ENCODE data around the gene FAM171A1.

Gene FAM171A1

GRCh38 chr10:15180736-15181135, 190.4 kb downstream of the FAM171A1 start:
- no peaks in the 10 kb centered on the region for H3K27me3 ChIP-seq (ENCODE audit: control insufficient read depth in 1 of 2, insufficient read depth in 1 of 2, low read length in 2 of 2)
- no peaks in the 10 kb centered on the region for H3K4me1 ChIP-seq (ENCODE audit: control insufficient read depth, insufficient read depth, low read depth, low read length)
- WGBS = 73% methylated on average over 5 of the region's 5 CpGs
- no peak overlapping the region for H3K18ac ChIP-seq (ENCODE audit: low read depth in 1 of 2, low read length in 2 of 2)
- no peak overlapping the region for H2AK5ac ChIP-seq (ENCODE audit: low read length, severe bottlenecking)
- H3K79me1 ChIP-seq (replicated peaks; ENCODE audit: low read length, poor library complexity, severe bottlenecking) = no peaks in the 10 kb centered on the region
- H2AFZ ChIP-seq (ENCODE audit: low read depth, low read length) = no peak overlapping the region
- no peak overlapping the region for H2BK5ac ChIP-seq (ENCODE audit: low read depth, low read length, poor library complexity, severe bottlenecking)
- H3K4me3 ChIP-seq (ENCODE audit: insufficient read depth in 1 of 2, low read depth in 1 of 2, low read length in 2 of 2) = no peak overlapping the region
- H3K14ac ChIP-seq (ENCODE audit: low read length in 2 of 2) = no peak overlapping the region
- no peaks in the 10 kb centered on the region for H3K36me3 ChIP-seq (ENCODE audit: control insufficient read depth in 1 of 2, insufficient read depth in 2 of 2, low read depth in 1 of 2, low read length in 2 of 2)
- no peak overlapping the region for H3K9ac ChIP-seq (ENCODE audit: low read length)
- no peaks in the 10 kb centered on the region for H3K9me3 ChIP-seq (ENCODE audit: control insufficient read depth, low read length)
- DNase-seq = peak; percentile 77
- no peak overlapping the region for H4K91ac ChIP-seq (ENCODE audit: low read length)
- H3K23ac ChIP-seq (ENCODE audit: low read length in 2 of 2) = no peak overlapping the region
- no peak overlapping the region for H4K8ac ChIP-seq (ENCODE audit: low read length)
- no peak overlapping the region for H2BK12ac ChIP-seq (ENCODE audit: low read length in 2 of 2)
- no peak overlapping the region for H3K4ac ChIP-seq (ENCODE audit: low read depth in 1 of 2, low read length in 2 of 2)
- no peak overlapping the region for H2BK15ac ChIP-seq (ENCODE audit: low read depth, poor library complexity, severe bottlenecking)
- H2BK120ac ChIP-seq (ENCODE audit: low read depth, low read length) = no peak overlapping the region
- no peak overlapping the region for H3K4me2 ChIP-seq (ENCODE audit: low read length, poor library complexity, severe bottlenecking)
- H3K27ac ChIP-seq (ENCODE audit: low read length, poor library complexity, severe bottlenecking) = no peak overlapping the region

GRCh38 chr10:15176269-15176668, 194.8 kb downstream of the FAM171A1 start:
- Histone ChIP-seq H3K27me3 (ENCODE audit: control insufficient read depth in 1 of 2, insufficient read depth in 1 of 2, low read length in 2 of 2) (no peaks in the 10 kb centered on the region), H3K36me3 (ENCODE audit: control insufficient read depth in 1 of 2, insufficient read depth in 2 of 2, low read depth in 1 of 2, low read length in 2 of 2) (no peaks in the 10 kb centered on the region), H3K18ac (ENCODE audit: low read depth in 1 of 2, low read length in 2 of 2) (no peak overlapping the region), H3K4ac (ENCODE audit: low read depth in 1 of 2, low read length in 2 of 2) (no peak overlapping the region), H2BK15ac (ENCODE audit: low read depth, poor library complexity, severe bottlenecking) (no peak overlapping the region), H4K8ac (ENCODE audit: low read length) (no peak overlapping the region), H3K4me3 (ENCODE audit: insufficient read depth in 1 of 2, low read depth in 1 of 2, low read length in 2 of 2) (no peak overlapping the region), H3K14ac (ENCODE audit: low read length in 2 of 2) (no peak overlapping the region), H3K9ac (ENCODE audit: low read length) (no peak overlapping the region), H3K9me3 (ENCODE audit: control insufficient read depth, low read length) (no peaks in the 10 kb centered on the region), H2BK12ac (ENCODE audit: low read length in 2 of 2) (no peak overlapping the region), H4K91ac (ENCODE audit: low read length) (no peak overlapping the region), H2AFZ (ENCODE audit: low read depth, low read length) (no peak overlapping the region), H3K79me1 (replicated peaks; ENCODE audit: low read length, poor library complexity, severe bottlenecking) (no peaks in the 10 kb centered on the region), H2BK120ac (ENCODE audit: low read depth, low read length) (no peak overlapping the region), H2BK5ac (ENCODE audit: low read depth, low read length, poor library complexity, severe bottlenecking) (no peak overlapping the region), H3K27ac (ENCODE audit: low read length, poor library complexity, severe bottlenecking) (no peak overlapping the region), H3K4me2 (ENCODE audit: low read length, poor library complexity, severe bottlenecking) (no peak overlapping the region), H3K23ac (ENCODE audit: low read length in 2 of 2) (no peak overlapping the region), H3K4me1 (ENCODE audit: control insufficient read depth, insufficient read depth, low read depth, low read length) (no peaks in the 10 kb centered on the region), H2AK5ac (ENCODE audit: low read length, severe bottlenecking) (no peak overlapping the region)
- WGBS = 96% methylated on average over 3 of the region's 3 CpGs
- no peak for DNase-seq

DNA sequence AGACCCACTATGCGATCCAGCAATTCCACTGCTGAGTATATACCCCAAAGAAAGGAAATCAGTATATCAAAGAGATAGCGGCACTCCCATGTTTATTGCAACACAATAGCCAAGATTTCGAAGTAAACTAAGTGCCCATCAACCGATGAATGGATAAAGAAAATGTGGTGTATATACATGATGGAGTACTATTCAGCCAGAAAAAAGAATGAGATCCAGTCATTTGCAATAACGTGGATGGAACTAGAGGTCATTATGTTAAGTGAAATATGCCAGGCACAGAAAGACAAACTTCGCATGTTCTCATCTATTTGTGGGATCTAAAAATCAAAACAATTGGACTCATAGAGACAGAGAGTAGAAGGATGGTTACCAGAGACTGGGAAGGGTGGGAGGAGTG, 195.5 kb downstream of the FAM171A1 start:
- WGBS = 93% methylated on average over 6 of the region's 6 CpGs
- no peaks in the 10 kb centered on the region for H3K36me3 ChIP-seq (ENCODE audit: control insufficient read depth in 1 of 2, insufficient read depth in 2 of 2, low read depth in 1 of 2, low read length in 2 of 2)
- H2AK5ac ChIP-seq (ENCODE audit: low read length, severe bottlenecking) = no peak overlapping the region
- no peak overlapping the region for H4K8ac ChIP-seq (ENCODE audit: low read length)
- H3K79me1 ChIP-seq (replicated peaks; ENCODE audit: low read length, poor library complexity, severe bottlenecking) = no peaks in the 10 kb centered on the region
- no peak overlapping the region for H2BK15ac ChIP-seq (ENCODE audit: low read depth, poor library complexity, severe bottlenecking)
- no peak overlapping the region for H3K4me3 ChIP-seq (ENCODE audit: insufficient read depth in 1 of 2, low read depth in 1 of 2, low read length in 2 of 2)
- H3K18ac ChIP-seq (ENCODE audit: low read depth in 1 of 2, low read length in 2 of 2) = no peak overlapping the region
- H3K4me1 ChIP-seq (ENCODE audit: control insufficient read depth, insufficient read depth, low read depth, low read length) = peaks cover 2% of the 10 kb centered on the region
- H3K9me3 ChIP-seq (ENCODE audit: control insufficient read depth, low read length) = no peaks in the 10 kb centered on the region
- no peak overlapping the region for H2BK12ac ChIP-seq (ENCODE audit: low read length in 2 of 2)
- no peak for DNase-seq
- H3K27ac ChIP-seq (ENCODE audit: low read length, poor library complexity, severe bottlenecking) = no peak overlapping the region
- no peak overlapping the region for H2BK5ac ChIP-seq (ENCODE audit: low read depth, low read length, poor library complexity, severe bottlenecking)
- H2BK120ac ChIP-seq (ENCODE audit: low read depth, low read length) = no peak overlapping the region
- no peak overlapping the region for H3K4me2 ChIP-seq (ENCODE audit: low read length, poor library complexity, severe bottlenecking)
- H3K27me3 ChIP-seq (ENCODE audit: control insufficient read depth in 1 of 2, insufficient read depth in 1 of 2, low read length in 2 of 2) = no peaks in the 10 kb centered on the region
- H3K23ac ChIP-seq (ENCODE audit: low read length in 2 of 2) = no peak overlapping the region
- no peak overlapping the region for H3K14ac ChIP-seq (ENCODE audit: low read length in 2 of 2)
- H3K9ac ChIP-seq (ENCODE audit: low read length) = no peak overlapping the region
- no peak overlapping the region for H2AFZ ChIP-seq (ENCODE audit: low read depth, low read length)
- no peak overlapping the region for H3K4ac ChIP-seq (ENCODE audit: low read depth in 1 of 2, low read length in 2 of 2)
- H4K91ac ChIP-seq (ENCODE audit: low read length) = no peak overlapping the region

GRCh38 chr10:15172306-15172840, 198.7 kb downstream of the FAM171A1 start:
- Histone ChIP-seq H2BK5ac (ENCODE audit: low read depth, low read length, poor library complexity, severe bottlenecking) (no peak overlapping the region), H3K9ac (ENCODE audit: low read length) (no peak overlapping the region), H3K4me2 (ENCODE audit: low read length, poor library complexity, severe bottlenecking) (no peak overlapping the region), H3K18ac (ENCODE audit: low read depth in 1 of 2, low read length in 2 of 2) (no peak overlapping the region), H3K23ac (ENCODE audit: low read length in 2 of 2) (no peak overlapping the region), H3K27ac (ENCODE audit: low read length, poor library complexity, severe bottlenecking) (no peak overlapping the region), H3K36me3 (ENCODE audit: control insufficient read depth in 1 of 2, insufficient read depth in 2 of 2, low read depth in 1 of 2, low read length in 2 of 2) (no peaks in the 10 kb centered on the region), H3K79me1 (replicated peaks; ENCODE audit: low read length, poor library complexity, severe bottlenecking) (no peaks in the 10 kb centered on the region), H2AK5ac (ENCODE audit: low read length, severe bottlenecking) (no peak overlapping the region), H2BK15ac (ENCODE audit: low read depth, poor library complexity, severe bottlenecking) (no peak overlapping the region), H3K4ac (ENCODE audit: low read depth in 1 of 2, low read length in 2 of 2) (no peak overlapping the region), H4K8ac (ENCODE audit: low read length) (no peak overlapping the region), H2BK120ac (ENCODE audit: low read depth, low read length) (no peak overlapping the region), H2AFZ (ENCODE audit: low read depth, low read length) (no peak overlapping the region), H3K4me1 (ENCODE audit: control insufficient read depth, insufficient read depth, low read depth, low read length) (peaks cover 5% of the 10 kb centered on the region), H3K27me3 (ENCODE audit: control insufficient read depth in 1 of 2, insufficient read depth in 1 of 2, low read length in 2 of 2) (no peaks in the 10 kb centered on the region), H3K14ac (ENCODE audit: low read length in 2 of 2) (no peak overlapping the region), H4K91ac (ENCODE audit: low read length) (no peak overlapping the region), H2BK12ac (ENCODE audit: low read length in 2 of 2) (no peak overlapping the region), H3K4me3 (ENCODE audit: insufficient read depth in 1 of 2, low read depth in 1 of 2, low read length in 2 of 2) (no peak overlapping the region), H3K9me3 (ENCODE audit: control insufficient read depth, low read length) (no peaks in the 10 kb centered on the region)
- DNase-seq = no peak
- 98% methylated on average over 6 of the region's 7 CpGs for WGBS
